ENCODE measurements around the gene MRNIP. TPM values are rescaled to one million over a fixed set of nuclear protein-coding genes. Genes with fewer than 3 reads are reported as not detected.

The MRNIP gene
- total and polyA plus RNA-seq, 2 of the 8 experiments (the other 6 are each of a cell fraction or from before 2014, with no cell fraction given): 29.6 TPM

- WGBS, 2 experiments (ENCODE audit: extremely low coverage in 1 of 2, insufficient coverage in 1 of 2, insufficient read length in 1 of 2, insufficient replicate concordance in 2 of 2, low coverage in 1 of 2, low lambda C conversion rate in 2 of 2, missing lambda C conversion rate in 1 of 2): 43% methylated on average over 19 of the region's 23 CpGs; no CpG with 5 or more reads in 1 of the 2 experiments
- Histone ChIP-seq H3K27ac (ENCODE audit: low read depth, low read length) (no peak overlapping the region), H3K27me3 (replicated peaks in 1 of 4; ENCODE audit: control insufficient read depth in 3 of 4, extremely low read depth in 1 of 4, insufficient read depth in 3 of 4, low read length in 3 of 4) (peaks cover 0 to 5% (median 2%) of the 10 kb centered on the region in 4 experiments; a peak in 2 of 7 replicates), H3K4me2 (ENCODE audit: insufficient read depth in 1 of 2, low read depth in 2 of 2, low read length in 2 of 2) (peak overlapping the region; percentile 54 to 71), H2BK20ac (ENCODE audit: low read length) (no peak overlapping the region), H3K14ac (ENCODE audit: insufficient read length) (no peak overlapping the region), H2AFZ (ENCODE audit: low read length) (no peak overlapping the region), H2BK120ac (replicated peaks; ENCODE audit: low read depth, low read length) (no peak overlapping the region), H2BK15ac (ENCODE audit: low read length) (no peak overlapping the region), H2BK5ac (ENCODE audit: low read depth, low read length) (no peak overlapping the region), H3K4me1 (replicated peaks in 1 of 4; ENCODE audit: control insufficient read depth in 3 of 4, insufficient read depth in 4 of 4, low read length in 3 of 4) (peaks cover 0 to 31% (median 27%) of the 10 kb centered on the region in 4 experiments; a peak in 6 of 7 replicates), H3K23me2 (ENCODE audit: low read depth, low read length) (peaks cover 13% of the 10 kb centered on the region; the same call in 1 of the 2 replicates), H3K23ac (ENCODE audit: insufficient read length) (no peak overlapping the region), H2BK12ac (ENCODE audit: low read depth, low read length) (no peak overlapping the region), H3K9me3 (ENCODE audit: insufficient read depth in 2 of 2, low read depth in 1 of 2, low read length in 1 of 2) (no peaks in the 10 kb centered on the region), H2AK5ac (ENCODE audit: low read depth, low read length) (no peak overlapping the region), H4K8ac (ENCODE audit: extremely low read depth, insufficient read depth, low read length) (no peak overlapping the region), H3K4ac (replicated peaks; ENCODE audit: insufficient read length, low read depth, low read length) (no peak overlapping the region), H3K9ac (replicated peaks in 1 of 4; ENCODE audit: extremely low read depth in 1 of 4, low read depth in 3 of 4, low read length in 3 of 4) (no peak overlapping the region), H3K18ac (ENCODE audit: extremely low read depth, low read length) (no peak overlapping the region), H4K91ac (replicated peaks; ENCODE audit: insufficient read length, low read length) (no peak overlapping the region), H3K79me2 (ENCODE audit: control insufficient read depth in 1 of 2, insufficient read depth in 2 of 2, low read length in 2 of 2) (peaks cover 0 to 4% of the 10 kb centered on the region in 2 experiments; a peak in 2 of 4 replicates), H3K36me3 (ENCODE audit: control insufficient read depth in 2 of 4, insufficient read depth in 4 of 4, low read length in 3 of 4) (peaks cover 0 to 5% (median 0%) of the 10 kb centered on the region in 4 experiments; a peak in 1 of 8 replicates), H3K79me1 (ENCODE audit: low read depth, low read length) (no peaks in the 10 kb centered on the region), H4K5ac (ENCODE audit: insufficient read length, low read depth, low read length) (no peak overlapping the region), H4K20me1 (replicated peaks in 1 of 2; ENCODE audit: control insufficient read depth in 1 of 2, insufficient read depth in 2 of 2, low read length in 2 of 2) (no peaks in the 10 kb centered on the region), H3K56ac (replicated peaks; ENCODE audit: insufficient read length, low read depth, low read length) (no peak overlapping the region), H3K4me3 (ENCODE audit: extremely low read depth in 1 of 4, insufficient read depth in 2 of 4, low read depth in 3 of 4, low read length in 4 of 4) (peak overlapping the region; percentile 32 to 62 (median 40))
- ChIA-PET CTCF (ENCODE audit: partially characterized antibody) (interaction anchor here (1.4 to 3.3 kb wide), 2 partner anchors 14 to 54 kb away, joined by 6 to 11 read pairs; no protein-coding TSS in a partner anchor), POLR2A (ENCODE audit: partially characterized antibody) (interaction anchor here (1.1 to 12.6 kb wide), 8 partner anchors 11 to 254 kb away, joined by 3 to 207 read pairs (median 4); partner anchors contain the start of genes HNRNPH1, LTC4S and MGAT4B)
- no peak for FAIRE-seq
- no peak for DNase-seq (ENCODE audit: low read depth in 1 of 2, low spot score in 2 of 2)
- TF ChIP-seq CREB1 (IDR thresholded peaks at IDR 0.05): no peak
- no peak for TF ChIP-seq CBX8 (IDR thresholded peaks at IDR 0.05; ENCODE audit: borderline replicate concordance, low read depth, low read length)
- no peak for TF ChIP-seq BACH1 (IDR thresholded peaks at IDR 0.05; ENCODE audit: low read length)
- TF ChIP-seq HDAC6 (IDR thresholded peaks at IDR 0.05; ENCODE audit: low read depth, low read length): no peak
- TF ChIP-seq JUND (IDR thresholded peaks at IDR 0.05; ENCODE audit: low read length): no peak
- TF ChIP-seq KDM1A (IDR thresholded peaks at IDR 0.05; ENCODE audit: borderline replicate concordance, low read length): no peak
- no peak for TF ChIP-seq MAX (IDR thresholded peaks at IDR 0.05)
- no peak for TF ChIP-seq USF2 (IDR thresholded peaks at IDR 0.05; ENCODE audit: low read length)
- no peak for TF ChIP-seq POU5F1 (IDR thresholded peaks at IDR 0.05; ENCODE audit: low read depth, low read length)
These were observed 42.2 kb downstream of the MRNIP start for GRCh38 chr5:179816401-179816795.

Measured in H1 (cell line).